Measurements from ENCODE around the gene SSTR3.

GRCh38 chr22:37219533-37219932, 7.3 kb upstream of the SSTR3 start:
- TF ChIP-seq MAZ (IDR thresholded peaks at IDR 0.05; ENCODE audit: borderline replicate concordance, low read depth, low read length), result no peak
- TF ChIP-seq POLR2A (IDR thresholded peaks at IDR 0.05; ENCODE audit: low read depth, low read length), result no peak
- TF ChIP-seq CTCF (conservative IDR thresholded peaks at IDR 0.05; ENCODE audit: low read depth, low read length), result no peak
- TF ChIP-seq CEBPB (IDR thresholded peaks at IDR 0.05; ENCODE audit: low read depth, low read length), result no peak
- TF ChIP-seq USF2 (IDR thresholded peaks at IDR 0.05; ENCODE audit: low read depth, low read length), result no peak
- no peak for TF ChIP-seq RAD21 (IDR thresholded peaks at IDR 0.05; ENCODE audit: low read length)
- TF ChIP-seq RFX5 (IDR thresholded peaks at IDR 0.05; ENCODE audit: low read depth, low read length), result no peak
- no peak for TF ChIP-seq MXI1 (IDR thresholded peaks at IDR 0.05; ENCODE audit: borderline replicate concordance, low read depth, low read length)
